Mesenteric fat pad (tissue), 1 donor: ENCODE results near the gene GART. TPM values are rescaled to one million over a fixed set of nuclear protein-coding genes. Genes with fewer than 3 reads are reported as not detected.
"Not testable (repeated sequence)": the region's sequence is repeated elsewhere in the genome, so short reads cannot be mapped to it uniquely, and the experiment has no call there.

Experiments used
- DNase-seq: peaks from one replicate; pipeline ENCODE4 v3.0.0-alpha.2; 2020; ENCODE audit warnings: low spot score
- total RNA-seq: library from RNA; stranded (reverse); fragmentation: NEBNext Ultra II Directional; extraction: Animal tissue kit (Norgen Biotek cat#: 25700); gene quantifications from one replicate; pipeline ENCODE4 v1.2.1, GENCODE V29; 2021
- donor health status: DM: yes; HTN: yes; CAD: no.

GART gene
- total RNA-seq, 1 donor from 2014 or later, result 99.0 TPM

DNA sequence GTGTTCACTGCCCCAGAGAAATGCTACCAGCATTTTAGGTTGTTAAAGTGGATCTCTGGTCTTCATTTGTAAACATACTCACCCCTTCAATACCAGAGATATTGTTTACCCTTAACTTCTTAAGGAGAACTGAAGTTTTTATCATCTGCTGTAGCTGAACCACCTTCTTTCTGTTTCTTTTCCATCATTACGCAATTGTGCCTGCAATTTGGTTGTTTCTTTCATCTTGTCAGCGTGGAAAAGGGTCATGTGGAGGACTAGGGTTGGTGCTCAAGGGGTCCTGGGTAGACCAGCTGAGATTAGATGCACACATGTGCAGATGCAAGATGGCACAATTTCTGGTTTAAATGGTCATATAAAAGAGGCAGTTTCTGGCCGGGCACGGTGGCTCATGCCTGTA, 23.0 kb downstream of the GART start:
- DNase-seq, result no peak

- DNase-seq, result no peak
These were observed 27.7 kb downstream of the GART start for GRCh38 chr21:33514229-33514628.

- DNase-seq, result no peak
These were observed 29.4 kb downstream of the GART start for GRCh38 chr21:33512481-33512880.

- DNase-seq, result no peak
These were observed 30.3 kb downstream of the GART start for GRCh38 chr21:33511639-33512038.

- no peak for DNase-seq
These were observed 31.1 kb downstream of the GART start for GRCh38 chr21:33510826-33511225.

DNA sequence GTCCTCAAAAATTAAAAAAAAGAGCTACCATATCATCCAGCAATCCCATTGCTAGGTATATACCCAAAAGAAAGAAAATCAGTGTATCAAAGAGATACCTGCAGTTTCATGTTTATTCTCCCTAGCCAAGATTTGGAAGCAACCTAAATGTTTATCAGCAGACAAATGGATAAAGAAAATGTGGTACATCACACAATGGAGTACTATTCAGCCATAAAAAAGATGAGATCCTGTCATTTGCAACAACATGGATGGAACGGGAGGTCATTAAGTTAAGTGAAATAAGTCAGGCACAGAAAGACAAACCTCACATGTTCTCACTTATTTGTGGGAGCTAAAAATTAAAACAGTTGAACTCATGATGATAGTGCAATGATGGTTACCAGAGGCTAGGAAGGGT, 34.9 kb downstream of the GART start:
- DNase-seq, result not testable (repeated sequence)

DNA sequence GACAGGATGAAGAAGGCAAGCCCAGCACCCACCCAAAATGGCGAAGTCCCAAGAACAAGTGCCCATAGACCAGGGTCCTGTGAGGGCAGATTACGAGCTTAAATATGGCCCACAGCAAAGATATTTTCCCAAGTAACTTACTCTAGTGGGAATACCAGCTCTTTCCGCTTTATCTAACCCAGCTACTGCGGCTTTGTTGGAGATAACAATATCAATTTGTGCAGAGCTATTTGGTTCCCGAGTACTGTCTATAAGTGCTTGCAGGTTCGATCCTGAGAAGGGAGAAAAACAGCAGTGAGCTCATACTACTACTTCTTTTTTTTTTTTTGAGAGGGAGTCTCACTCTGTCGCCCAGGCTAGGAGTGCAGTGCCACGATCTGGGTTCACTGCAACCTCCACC, 36.1 kb downstream of the GART start:
- no peak for DNase-seq

GRCh38 chr21:33496345-33496744, 45.6 kb downstream of the GART start:
- no peak for DNase-seq

DNA sequence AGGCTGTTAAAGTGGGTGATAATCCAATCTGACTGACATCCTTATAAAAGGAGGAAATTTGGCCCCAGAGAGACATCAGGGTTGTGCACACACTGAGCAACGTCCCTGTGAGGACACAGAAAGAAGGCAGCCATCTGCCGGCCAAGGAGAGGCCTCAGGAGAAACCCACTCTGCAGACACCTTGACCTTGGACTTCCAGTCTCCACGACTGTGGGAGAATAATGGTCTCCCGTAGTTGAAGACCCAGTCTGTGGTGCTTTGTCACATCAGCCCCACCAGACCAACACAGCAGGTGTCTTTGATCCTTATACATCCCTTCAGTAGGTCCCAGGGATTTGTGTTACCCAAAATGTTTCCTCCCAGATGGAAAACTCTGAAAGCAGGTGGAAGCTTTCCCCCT, 46.2 kb downstream of the GART start:
- no peak for DNase-seq

DNA sequence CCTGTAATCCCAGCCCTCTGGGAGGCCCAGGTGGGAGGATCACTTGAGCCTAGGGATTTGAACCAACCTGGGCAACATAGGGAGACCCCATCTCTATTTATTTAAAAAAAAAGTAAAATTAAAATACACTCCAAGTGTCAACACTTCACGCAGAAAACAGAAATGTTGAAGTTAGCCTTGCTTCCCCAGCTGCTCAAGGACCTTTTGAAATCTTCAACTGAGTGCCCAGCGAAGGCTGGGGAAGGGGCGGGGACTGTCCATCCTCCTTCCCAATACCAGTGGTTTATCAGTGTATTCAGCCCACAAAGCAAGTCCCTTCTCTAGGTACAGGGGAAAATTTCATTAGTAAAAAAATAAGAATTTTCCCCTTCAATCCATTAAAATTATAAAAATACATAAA, 48.2 kb downstream of the GART start:
- DNase-seq, result no peak

DNA sequence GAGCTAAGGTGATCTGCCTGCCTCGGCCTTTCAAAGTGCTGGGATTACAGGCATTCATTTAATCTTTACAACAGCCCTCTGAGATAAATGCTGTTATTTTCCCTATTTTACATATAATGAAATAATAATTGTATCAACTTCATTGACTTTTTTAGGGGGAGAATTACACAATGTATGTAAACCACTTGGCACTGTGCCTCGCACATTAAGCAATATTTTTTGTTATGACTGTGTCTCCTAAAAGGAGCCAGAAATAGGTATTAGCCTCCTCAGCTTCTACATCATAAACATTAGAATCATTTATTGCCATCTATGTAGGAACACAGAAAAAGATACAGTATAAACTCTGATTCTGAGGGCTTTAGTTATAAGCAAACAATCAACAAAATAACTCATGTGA, 49.3 kb downstream of the GART start:
- DNase-seq, result no peak

- peak; percentile 95 for DNase-seq
These were observed 50.4 kb downstream of the GART start, which contains the start of gene DNAJC28 for GRCh38 chr21:33491373-33492102. DNAJC28 (minus strand) TSS chr21:33491716; CDS start chr21:33489393, 2,323 bp downstream.

DNA sequence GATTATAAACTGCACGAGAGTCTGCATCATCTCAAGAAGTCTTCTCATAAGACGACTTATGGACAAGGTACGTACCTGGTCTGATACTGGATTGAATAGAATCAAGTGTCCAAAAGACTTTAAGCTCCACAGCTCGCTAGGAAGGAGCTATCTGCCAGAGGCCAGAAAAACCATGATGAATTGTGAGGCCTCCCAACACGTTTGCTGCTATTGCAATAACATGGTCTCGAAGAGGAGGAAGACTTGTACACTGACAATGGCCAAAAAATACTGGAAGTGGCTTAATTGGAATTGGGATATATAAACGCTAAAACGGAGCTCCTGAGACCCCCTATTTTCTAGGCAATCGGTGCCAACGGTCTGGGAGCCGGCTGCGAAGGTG, 50.9 kb downstream of the GART start:
- no peak for DNase-seq

- no peak for DNase-seq
These were observed 53.0 kb downstream of the GART start for GRCh38 chr21:33488936-33489335.

GRCh38 chr21:33487996-33488395, 53.9 kb downstream of the GART start:
- no peak for DNase-seq

- no peak for DNase-seq
These were observed 60.5 kb downstream of the GART start for GRCh38 chr21:33481314-33481943.

GRCh38 chr21:33480481-33481103, 61.3 kb downstream of the GART start:
- DNase-seq, result no peak

DNA sequence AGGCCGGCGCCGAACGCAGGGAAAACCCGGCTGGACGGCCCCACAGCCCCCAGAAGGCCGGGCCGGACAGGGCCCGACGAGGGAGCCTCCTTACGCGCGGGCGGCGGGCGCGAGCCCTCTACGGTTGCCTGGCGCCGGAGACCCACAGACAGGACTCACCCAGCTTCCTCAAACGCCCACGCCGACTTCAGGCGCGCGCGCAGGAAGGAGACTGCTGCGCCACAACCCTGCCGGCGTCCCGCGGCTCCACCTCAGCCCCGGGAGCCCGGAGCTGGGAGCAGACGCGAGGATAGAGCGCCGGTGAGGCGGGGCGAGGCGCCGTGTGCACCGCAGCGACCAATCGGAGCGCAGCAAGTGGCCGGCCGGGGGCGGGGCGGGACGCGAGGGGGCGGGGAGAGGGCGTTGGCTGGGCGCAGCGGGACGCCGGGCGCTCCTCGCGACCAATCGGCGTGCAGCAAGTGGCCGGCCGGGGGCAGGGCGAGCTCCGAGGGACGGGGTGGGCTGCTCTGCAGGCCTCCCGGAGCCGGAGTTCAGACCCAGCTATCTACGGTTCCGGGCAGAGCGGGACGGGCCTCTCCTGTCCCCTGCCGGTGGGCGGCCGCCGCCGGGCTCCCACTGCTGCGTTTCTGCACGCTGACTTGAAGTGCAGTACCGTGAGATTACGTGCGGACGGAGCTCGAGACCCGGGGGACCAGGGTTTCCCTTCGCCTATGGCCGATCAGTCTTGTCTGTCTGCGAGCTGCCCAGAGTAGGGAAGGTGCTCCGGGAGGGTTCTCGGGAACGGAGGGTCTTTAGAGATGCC, 62.0 kb downstream of the GART start, which contains the start of gene TMEM50B:
TSS of gene TMEM50B (minus strand) at position 296 of the 802 bp plus-strand sequence. CDS start 11,089 bp downstream, outside the sequence.
- peak; percentile 99 for DNase-seq

DNA sequence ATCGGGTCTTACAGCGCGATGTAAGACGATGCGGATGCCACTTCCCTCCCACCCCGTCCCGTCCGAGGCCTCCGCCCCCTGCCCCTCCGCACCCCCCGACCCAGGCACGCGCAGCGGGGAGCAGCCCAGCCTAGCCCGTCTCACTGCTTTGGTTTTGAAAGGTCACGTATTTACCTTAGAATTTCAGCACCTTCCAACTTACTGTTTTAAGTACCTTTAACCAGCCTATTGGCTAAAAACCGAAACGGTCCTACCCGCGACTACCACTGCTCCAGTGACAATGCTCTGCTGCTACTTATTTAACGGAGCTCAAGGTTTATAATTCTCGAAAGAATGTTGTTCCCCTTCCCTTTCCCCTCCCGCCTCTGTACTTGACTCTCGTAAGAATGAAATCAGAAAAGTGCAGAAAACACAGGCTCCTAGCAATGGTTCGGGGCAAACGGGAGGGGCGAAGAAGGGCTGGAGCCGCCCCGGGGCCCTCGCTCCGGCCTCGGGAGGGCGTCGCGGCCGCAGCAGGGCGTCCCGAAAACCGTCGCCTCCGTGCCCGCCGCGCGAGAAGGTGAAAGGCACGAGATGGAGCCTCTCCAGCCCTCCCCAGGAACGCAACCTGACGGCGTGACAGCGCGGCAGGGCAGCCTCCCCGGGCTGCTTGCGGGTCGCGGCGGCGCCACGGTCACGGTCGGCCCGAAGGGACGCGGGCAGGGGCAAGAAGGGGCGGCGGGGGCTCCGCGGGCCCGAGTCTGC, 62.8 kb downstream of the GART start:
- no peak for DNase-seq

DNA sequence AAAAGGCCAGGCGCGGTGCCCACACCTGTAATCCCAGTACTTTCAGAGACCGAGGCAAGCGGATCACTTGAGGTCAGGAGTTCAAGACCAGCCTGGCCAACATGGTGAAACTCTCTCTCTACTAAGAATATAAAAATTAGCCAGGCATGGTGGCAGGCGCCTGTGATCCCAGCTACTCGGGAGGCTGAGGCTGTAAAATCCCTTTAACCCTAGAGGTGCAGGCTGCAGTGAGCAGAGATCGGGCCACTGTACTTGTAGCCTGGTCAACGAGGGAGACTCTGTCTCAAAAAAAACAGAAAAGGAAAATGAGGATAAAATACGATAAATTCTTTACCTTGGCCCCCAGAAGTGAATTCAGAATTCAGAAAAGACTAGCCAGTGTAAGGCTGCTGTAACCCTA, 63.7 kb downstream of the GART start:
- no peak for DNase-seq

DNA sequence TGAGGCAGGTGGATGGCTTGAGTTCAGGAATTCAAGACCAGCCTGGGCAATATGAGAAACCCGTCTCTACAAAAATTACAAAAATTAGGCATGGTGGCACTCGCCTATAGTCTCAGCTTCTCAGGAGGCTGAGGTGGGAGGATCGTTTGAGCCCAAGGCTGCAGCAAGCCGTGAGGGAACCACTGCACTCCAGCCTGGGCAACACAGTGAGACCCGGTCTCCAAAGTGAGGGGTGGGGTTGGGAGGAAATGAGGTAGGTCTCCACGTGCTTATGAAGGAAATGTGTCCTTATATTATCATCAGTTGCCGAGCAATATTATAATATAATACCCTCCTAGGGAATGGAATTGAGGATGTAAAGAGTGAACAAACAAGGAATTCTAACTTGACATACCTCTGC, 64.9 kb downstream of the GART start:
- DNase-seq, result no peak
